Measurements from ENCODE around the gene FANCM. TPM values are rescaled to one million over a fixed set of nuclear protein-coding genes. Genes with fewer than 3 reads are reported as not detected.

Gene FANCM
- total RNA-seq, 4 donors from 2014 or later, result 5.1 to 12.9 (median 7.7) TPM

DNA sequence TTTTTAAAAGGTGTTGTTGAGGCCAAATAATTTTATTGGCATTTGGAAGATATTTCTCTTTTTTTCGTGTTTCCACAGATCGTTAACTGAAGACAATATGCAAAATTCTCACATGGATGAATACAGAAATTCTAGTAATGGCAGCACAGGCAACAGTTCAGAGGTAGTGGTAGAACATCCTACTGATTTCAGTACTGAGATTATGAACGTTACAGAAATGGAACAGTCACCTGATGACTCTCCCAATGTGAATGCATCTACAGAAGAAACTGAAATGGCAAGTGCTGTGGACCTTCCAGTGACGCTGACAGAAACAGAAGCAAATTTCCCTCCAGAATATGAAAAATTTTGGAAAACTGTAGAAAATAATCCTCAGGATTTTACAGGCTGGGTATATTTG, 40.6 kb upstream of the FANCM start:
- Histone ChIP-seq H3K9me3 (no peaks in the 10 kb centered on the region), H3K36me3 (peaks cover 0 to 49% (median 9%) of the 10 kb centered on the region in 3 donors), H3K27ac (no peak overlapping the region), H3K4me1 (peaks cover 0 to 13% (median 3%) of the 10 kb centered on the region in 4 donors), H3K4me3 (no peak overlapping the region), H3K27me3 (no peaks in the 10 kb centered on the region)
- TF ChIP-seq, protein P1, sequence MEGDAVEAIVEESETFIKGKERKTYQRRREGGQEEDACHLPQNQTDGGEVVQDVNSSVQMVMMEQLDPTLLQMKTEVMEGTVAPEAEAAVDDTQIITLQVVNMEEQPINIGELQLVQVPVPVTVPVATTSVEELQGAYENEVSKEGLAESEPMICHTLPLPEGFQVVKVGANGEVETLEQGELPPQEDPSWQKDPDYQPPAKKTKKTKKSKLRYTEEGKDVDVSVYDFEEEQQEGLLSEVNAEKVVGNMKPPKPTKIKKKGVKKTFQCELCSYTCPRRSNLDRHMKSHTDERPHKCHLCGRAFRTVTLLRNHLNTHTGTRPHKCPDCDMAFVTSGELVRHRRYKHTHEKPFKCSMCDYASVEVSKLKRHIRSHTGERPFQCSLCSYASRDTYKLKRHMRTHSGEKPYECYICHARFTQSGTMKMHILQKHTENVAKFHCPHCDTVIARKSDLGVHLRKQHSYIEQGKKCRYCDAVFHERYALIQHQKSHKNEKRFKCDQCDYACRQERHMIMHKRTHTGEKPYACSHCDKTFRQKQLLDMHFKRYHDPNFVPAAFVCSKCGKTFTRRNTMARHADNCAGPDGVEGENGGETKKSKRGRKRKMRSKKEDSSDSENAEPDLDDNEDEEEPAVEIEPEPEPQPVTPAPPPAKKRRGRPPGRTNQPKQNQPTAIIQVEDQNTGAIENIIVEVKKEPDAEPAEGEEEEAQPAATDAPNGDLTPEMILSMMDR (IDR thresholded peaks at IDR 0.05), result no peak
- TF ChIP-seq EP300 (IDR thresholded peaks at IDR 0.05), result no peak
- no peak for TF ChIP-seq POLR2A (IDR thresholded peaks at IDR 0.05)
- DNase-seq (ENCODE audit: low spot score in 2 of 2), result no peak
- WGBS, 2 donors, result 87 to 92% methylated on average over 4 of the region's 4 CpGs

DNA sequence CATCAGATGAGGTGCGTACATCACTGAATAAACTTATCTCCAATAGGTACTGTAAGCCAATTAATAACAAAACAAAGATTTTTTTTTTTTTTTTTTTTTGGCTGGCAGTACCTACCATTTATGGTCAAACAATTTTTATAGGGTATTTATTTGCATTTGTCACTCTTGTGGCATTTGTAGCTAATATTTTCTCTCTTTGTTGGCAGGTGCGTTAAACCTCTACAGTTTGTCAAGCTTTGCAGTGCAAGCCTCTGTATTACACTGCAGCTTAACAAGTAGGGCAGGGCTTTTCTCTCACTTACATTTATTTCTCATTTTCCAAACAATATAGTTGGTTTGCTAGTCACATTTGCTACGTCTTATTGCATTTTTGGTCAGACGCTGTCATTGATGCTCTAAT, 39.5 kb upstream of the FANCM start:
- H3K4me3 ChIP-seq, result no peak overlapping the region
- WGBS, 2 donors, result 93 to 96% methylated on average over 4 of the region's 4 CpGs
- peaks cover 0 to 10% (median 0%) of the 10 kb centered on the region in 4 donors for H3K4me1 ChIP-seq
- H3K27me3 ChIP-seq, result no peaks in the 10 kb centered on the region
- no peak for DNase-seq (ENCODE audit: low spot score in 2 of 2)
- no peak overlapping the region for H3K27ac ChIP-seq
- H3K9me3 ChIP-seq, result no peaks in the 10 kb centered on the region
- peaks cover 0 to 59% (median 17%) of the 10 kb centered on the region in 3 donors for H3K36me3 ChIP-seq
- TF ChIP-seq, protein P1 (IDR thresholded peaks at IDR 0.05), result no peak
- no peak for TF ChIP-seq EP300 (IDR thresholded peaks at IDR 0.05)
- no peak for TF ChIP-seq POLR2A (IDR thresholded peaks at IDR 0.05)

DNA sequence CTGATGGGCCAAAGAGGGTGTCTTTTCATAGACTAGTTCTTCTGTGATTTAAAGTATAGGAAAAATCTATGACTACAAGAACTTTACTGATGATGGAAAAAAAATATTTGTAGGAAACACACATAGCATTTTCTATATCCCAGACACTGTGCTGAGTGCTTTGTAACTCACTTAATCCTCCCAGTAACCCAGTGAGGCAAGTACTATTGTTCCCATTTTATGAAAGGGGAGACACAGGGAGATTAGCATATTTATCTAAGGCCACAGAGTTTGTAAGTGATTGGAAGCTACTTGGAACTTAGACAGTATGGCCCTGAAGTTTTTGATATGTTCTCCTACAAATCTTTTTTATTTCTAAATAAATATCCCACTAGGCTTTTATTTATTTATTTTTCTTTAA, 31.9 kb upstream of the FANCM start:
- no peak overlapping the region for H3K4me3 ChIP-seq
- TF ChIP-seq POLR2A (IDR thresholded peaks at IDR 0.05) (no peak), EP300 (IDR thresholded peaks at IDR 0.05) (no peak)
- TF ChIP-seq, protein P1 (IDR thresholded peaks at IDR 0.05), result no peak
- peaks cover 0 to 78% (median 17%) of the 10 kb centered on the region in 3 donors for H3K36me3 ChIP-seq
- no peaks in the 10 kb centered on the region for H3K4me1 ChIP-seq
- H3K27ac ChIP-seq, result no peak overlapping the region
- no peaks in the 10 kb centered on the region for H3K27me3 ChIP-seq
- no peaks in the 10 kb centered on the region for H3K9me3 ChIP-seq
- DNase-seq (ENCODE audit: low spot score in 2 of 2), result no peak

DNA sequence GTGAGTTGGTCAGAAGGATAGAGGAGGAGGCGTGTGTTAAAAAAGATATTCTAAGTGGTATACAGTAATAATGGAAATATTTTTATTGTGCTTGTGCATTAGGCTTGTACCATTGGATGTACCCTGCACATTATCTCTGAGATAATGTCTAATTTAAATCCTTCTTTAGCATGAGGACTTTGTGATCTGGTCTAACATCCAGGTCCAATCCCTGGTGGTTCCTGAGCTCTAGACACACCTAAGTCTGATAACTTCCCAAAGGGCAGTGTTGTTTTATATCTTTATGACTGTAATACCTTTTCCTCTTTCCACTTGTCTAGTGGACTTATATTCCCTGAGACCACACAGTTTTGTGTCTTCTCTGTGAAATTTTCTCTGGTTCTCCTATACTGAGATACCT, 31.2 kb upstream of the FANCM start:
- Histone ChIP-seq H3K4me3 (no peak overlapping the region), H3K9me3 (no peaks in the 10 kb centered on the region), H3K27ac (no peak overlapping the region), H3K36me3 (peaks cover 0 to 77% (median 14%) of the 10 kb centered on the region in 3 donors), H3K4me1 (no peaks in the 10 kb centered on the region), H3K27me3 (no peaks in the 10 kb centered on the region)
- TF ChIP-seq EP300 (IDR thresholded peaks at IDR 0.05) (no peak), POLR2A (IDR thresholded peaks at IDR 0.05) (no peak)
- TF ChIP-seq, protein P1 (IDR thresholded peaks at IDR 0.05), result no peak
- 97 to 98% methylated on average over 1 of the region's 1 CpG for WGBS, 2 donors
- DNase-seq (ENCODE audit: low spot score in 2 of 2), result no peak

DNA sequence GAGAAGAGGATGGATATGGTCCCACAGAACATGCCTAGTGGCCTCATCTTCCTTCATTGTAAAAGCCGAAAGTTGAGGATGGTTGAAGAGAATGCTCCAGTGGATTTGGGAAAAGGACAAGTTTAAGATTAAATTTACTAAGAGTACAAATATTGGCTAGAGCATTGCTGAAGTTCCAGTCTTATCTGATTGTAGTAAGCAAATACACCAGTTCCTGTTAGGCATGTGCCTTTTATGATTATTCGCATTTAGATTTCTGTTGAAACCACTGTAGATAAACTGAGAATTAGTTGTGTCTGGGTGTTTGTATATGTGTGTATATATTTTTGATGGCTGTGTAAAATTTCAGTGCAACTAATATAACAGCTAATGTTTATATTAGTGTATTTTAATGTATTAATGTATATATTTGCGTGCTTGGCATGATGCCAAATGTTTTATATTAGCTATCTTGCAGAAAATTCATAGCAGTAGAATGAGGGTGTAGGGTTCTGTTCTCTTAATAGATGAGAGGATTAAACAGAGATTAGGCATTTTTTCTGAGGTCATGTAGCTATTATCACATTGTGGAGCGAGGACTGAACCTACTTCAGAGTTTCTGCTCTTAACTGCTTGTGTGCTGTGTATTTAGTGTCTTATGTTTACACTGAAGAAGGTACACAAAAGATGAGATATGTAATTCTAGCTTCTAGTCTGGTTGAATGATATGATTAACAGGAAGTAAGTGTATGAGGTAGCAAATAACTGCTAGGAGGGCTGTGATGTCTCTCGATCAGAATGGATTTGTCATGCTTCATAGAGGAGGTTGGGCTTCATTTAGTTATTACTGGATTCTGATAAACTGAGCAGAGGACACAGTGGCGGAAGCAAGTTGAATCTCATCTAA, 22.6 kb upstream of the FANCM start:
- DNase-seq (ENCODE audit: low spot score in 2 of 2), result no peak
- TF ChIP-seq EP300 (IDR thresholded peaks at IDR 0.05) (no peak), POLR2A (IDR thresholded peaks at IDR 0.05) (no peak)
- TF ChIP-seq, protein P1 (IDR thresholded peaks at IDR 0.05), result no peak
- Histone ChIP-seq H3K27me3 (no peaks in the 10 kb centered on the region), H3K27ac (no peak overlapping the region), H3K4me3 (no peak overlapping the region), H3K4me1 (no peaks in the 10 kb centered on the region), H3K36me3 (peaks cover 0 to 86% (median 2%) of the 10 kb centered on the region in 3 donors), H3K9me3 (no peaks in the 10 kb centered on the region)
- WGBS, 2 donors, result 89 to 90% methylated on average over 6 of the region's 6 CpGs

All from tibial nerve (tissue), 4 donors.